Measurements from ENCODE around the gene GUCY2D. TPM values are rescaled to one million over a fixed set of nuclear protein-coding genes. Genes with fewer than 3 reads are reported as not detected.
A peak's percentile ranks its signal among the peaks of the same experiment; 100 is the strongest.
"Not testable (repeated sequence)": the region's sequence is repeated elsewhere in the genome, so short reads cannot be mapped to it uniquely, and the experiment has no call there.

The GUCY2D gene
- total RNA-seq = not detected
- long read RNA-seq = 0 reads

DNA sequence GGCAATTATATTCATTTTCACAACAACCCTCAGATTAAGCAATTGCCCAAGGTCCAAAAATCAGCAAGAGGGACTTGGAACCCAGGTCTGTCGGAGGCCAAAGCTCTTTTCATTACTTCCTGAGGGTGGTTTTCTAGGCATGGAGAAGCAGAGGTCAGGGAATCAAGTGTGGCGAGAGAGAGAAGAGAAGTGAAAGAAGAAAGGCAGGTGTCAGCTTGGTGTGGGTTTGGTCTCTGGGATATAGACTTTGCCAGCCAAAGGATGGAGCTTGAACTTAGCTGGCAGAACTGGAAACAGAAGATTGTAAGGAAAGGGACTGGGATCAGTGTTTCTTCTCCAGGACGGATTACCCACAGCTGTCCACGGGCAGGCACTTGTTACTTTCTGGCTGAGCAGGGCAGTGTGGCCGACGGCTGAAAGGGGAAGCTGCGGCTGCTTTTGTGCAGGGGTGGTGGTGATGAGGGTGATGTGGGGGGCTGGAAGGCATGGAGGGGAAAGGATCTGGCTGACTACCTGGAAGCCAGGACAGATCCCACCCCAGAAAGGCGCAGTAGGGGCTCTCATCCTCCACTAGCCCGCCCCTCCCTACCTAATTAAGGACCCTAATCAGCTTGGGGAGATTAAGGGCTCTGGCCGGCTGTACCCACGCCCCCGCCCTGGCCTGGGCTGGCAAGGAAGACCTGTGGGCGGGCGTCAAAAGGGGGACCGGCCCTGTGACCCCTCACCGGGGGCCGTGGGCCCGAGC, at the start of gene GUCY2D:
Gene GUCY2D, plus strand, starts transcription at position 640 of the 745 bp plus-strand sequence. CDS start 433 bp downstream, outside the sequence.
- DNase-seq (no peak), ATAC-seq (no peak)
- intact Hi-C loops (cut with micrococcal nuclease) = no loop called here

DNA sequence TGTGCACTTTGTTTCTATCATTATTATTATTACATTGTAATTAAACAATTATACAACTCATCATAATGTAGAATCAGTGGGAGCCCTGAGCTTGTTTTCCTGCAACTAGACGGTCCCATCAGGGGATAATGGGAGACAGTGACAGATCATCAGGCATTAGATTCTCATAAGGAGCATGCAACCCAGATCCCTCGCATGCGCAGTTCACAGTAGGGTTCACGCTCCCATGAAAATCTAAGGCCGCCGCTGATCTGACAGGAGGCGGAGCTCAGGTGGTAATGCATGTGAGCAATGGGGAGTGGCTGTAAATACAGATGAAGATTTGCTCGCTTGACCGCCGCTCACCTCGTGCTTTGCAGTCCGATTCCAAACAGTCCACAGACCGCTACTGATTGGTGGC, 49.1 kb upstream of the GUCY2D start:
- DNase-seq; ATAC-seq; intact Hi-C loops (cut with micrococcal nuclease): not testable (repeated sequence)

DNA sequence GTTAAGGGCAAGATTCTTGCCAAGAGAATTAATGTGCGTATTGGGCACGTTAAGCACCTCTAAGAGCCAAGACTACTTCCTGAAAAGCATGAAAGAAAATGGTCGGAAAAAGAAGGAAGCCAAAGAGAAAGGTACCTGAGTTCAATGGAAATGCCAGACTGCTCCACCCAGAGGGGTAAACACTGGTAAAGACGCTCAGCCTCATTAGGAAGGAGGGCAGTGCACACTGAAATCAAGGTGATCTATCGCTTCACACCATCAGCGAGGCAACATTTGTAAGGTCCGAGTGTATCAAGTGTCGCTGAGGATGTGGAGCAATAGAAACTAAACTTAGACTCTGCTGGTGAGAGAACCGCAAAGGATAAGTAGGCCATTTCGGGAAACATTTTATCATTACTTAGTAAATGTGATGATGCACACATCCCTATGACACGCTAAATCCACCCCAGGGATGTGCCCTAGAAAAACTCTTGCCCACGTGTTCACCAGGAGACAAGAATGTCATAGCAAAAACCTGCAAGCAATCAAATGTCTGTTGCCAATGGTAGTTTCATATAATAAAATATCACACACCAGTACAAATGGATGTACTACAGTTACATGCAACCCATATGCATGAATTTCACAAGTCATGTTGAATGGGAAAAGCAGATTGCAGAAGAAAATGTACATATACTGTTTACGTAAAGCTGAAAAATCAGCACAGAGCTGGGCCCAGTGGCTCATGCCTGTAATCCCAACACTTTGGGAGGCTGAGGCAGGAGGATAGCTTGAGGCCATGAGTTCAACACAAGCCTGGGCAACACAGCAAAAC, 46.8 kb upstream of the GUCY2D start:
- intact Hi-C loops (cut with micrococcal nuclease) = no loop called here
- DNase-seq (no peak), ATAC-seq (peak; percentile 79)

DNA sequence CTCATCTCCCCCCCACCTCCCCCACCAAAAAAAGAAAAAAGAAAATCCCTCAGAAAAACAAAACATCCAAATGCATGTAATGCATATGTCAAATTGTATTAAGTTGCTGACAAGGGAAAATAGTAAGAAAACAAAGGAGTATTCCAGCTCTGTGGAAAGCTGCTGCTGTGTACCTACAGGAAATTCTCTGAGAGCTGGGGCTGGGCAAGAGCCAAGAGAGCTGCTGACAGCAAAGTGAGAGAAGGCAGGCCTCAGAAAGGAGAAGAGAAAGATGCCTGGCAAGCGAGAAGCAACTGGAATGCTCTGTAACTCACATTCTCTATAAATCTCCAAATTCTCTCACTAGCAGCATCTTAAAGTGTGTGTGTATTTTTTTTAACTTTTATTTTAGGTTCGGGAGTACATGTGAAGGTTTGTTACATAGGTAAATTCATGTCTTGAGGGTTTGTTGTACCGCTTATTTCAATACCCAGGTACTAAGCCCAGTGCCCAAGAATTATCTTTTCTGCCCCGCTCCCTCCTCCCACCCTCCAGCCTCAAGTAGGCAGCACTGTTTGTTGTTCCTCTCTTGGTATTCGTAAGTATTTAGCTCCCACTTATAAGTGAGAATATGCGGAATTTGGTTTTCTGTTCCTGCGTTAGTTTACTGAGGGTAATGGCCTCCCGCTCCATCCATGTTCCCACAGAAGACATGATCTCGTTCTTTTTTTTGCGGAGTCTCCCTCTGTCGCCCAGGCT, 46.0 kb upstream of the GUCY2D start:
- ATAC-seq (peak; percentile 97), DNase-seq (peak; percentile 83)
- intact Hi-C loops (cut with micrococcal nuclease) = no loop called here

DNA sequence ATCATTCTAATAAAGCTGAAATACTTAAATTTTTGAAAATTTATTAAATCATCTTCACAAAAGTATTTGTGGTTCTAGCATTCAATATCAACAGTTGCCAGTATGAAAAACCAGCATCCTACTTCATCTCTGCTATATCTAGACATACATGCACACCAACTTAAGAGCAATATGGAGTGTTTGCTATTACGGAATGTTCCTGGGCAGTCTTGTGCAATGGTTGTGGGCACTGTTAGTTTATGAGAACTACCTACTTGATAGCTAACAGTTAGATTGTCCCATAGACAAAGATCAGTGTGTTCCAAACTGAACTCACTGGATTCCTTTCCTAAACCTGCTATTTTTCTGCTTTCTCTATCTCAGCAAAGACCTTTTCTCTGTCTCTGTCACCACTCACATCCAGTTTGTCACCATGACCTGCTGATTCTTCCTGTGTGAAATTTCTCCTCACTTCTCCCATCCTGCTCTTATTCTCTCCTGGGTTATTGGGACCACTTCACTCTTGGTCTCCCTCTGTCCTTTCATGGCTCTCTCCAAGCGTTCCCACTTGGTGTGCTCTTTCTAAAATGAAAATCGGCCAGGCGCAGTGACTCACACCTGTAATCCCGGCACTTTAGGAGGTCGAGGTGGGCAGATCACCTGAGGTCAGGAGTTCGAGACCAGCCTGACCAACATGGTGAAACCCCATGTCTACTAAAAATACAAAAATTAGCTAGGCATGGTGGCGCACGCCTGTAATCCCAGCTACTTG, 42.7 kb upstream of the GUCY2D start:
- intact Hi-C loops (cut with micrococcal nuclease) = no loop called here
- no peak for ATAC-seq
- no peak for DNase-seq

DNA sequence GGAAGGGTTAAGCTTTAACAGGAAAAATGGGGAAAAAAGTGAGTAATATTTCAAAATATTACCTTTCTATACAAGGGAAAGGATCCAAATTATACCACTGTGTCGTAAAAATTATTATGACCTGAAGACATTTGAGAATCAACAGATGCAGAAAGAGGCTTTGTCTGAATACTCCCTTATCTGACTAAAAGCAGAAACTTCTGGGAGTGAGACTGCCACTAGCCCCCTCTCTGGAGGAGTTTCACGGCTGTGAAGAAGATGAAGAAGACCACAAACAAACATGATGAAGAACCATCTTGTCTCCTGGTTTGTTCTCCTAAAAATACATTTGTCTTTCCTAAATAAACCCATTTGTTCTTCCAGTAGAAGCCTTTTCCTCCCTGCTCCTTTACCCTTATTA, 41.0 kb upstream of the GUCY2D start:
- ATAC-seq (no peak), DNase-seq (no peak)
- intact Hi-C loops (cut with micrococcal nuclease) = no loop called here

DNA sequence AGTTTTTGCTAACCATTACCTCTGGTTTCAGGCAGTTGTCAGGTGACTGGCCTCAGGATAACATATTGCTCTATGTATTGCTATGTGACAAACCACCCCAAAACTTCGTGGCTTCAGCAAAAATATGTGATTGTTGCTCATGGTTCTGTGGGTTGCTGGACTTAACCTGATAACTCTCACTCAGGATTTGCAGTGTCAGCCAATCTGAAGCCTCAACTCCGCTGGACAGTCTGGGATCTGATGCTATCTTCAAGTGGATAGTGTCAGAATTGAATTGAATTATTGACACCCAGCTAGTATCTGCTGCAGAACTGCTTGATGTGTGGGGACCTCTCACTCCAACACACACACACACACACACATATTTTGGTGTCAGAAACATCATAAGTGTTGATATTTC, 34.7 kb upstream of the GUCY2D start:
- no peak for ATAC-seq
- no peak for DNase-seq
- intact Hi-C loops (cut with micrococcal nuclease) = no loop called here

DNA sequence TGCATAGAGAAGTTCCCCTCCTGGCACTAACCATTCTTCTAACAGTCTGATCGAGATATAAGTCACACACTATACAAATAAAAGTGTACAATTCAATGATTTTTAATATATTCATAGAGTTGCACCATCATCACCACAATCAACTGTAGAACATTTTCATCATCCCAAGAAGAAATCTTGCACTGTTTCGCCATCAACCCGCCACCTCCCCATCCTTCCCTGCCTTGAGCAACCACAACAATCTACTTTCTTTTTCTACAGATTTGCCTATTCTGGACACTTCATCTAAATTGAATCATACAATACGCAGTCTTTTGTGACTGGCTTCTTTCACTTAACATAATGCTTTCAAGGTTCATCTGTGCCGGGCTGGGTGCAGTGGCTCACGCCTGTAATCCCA, 33.0 kb upstream of the GUCY2D start:
- no peak for ATAC-seq

DNA sequence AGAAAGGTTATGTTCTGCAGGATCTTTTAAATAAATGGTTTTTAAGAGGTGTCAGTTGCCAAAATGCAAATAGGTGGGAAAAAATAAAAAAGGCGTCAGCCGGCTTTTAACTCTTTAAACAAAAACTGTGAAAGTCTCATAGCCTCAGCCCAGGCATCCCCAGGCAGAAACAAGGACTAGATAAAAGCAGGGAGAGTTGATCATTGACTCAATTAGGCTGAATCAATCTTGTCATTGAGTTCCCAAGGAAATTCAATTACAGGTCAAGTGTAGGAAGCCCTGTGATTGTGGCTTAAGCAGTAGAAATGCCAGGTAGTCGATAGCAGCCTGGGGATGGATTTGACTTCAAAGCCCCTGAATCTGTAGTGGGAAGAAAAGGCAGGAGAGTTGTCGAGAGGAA, 30.8 kb upstream of the GUCY2D start:
- intact Hi-C loops (cut with micrococcal nuclease) = no loop called here
- DNase-seq (no peak), ATAC-seq (no peak)

More for the DNA sequence above, 33.0 kb upstream of the GUCY2D start:
- no peak for DNase-seq
- intact Hi-C loops (cut with micrococcal nuclease) = no loop called here

DNA sequence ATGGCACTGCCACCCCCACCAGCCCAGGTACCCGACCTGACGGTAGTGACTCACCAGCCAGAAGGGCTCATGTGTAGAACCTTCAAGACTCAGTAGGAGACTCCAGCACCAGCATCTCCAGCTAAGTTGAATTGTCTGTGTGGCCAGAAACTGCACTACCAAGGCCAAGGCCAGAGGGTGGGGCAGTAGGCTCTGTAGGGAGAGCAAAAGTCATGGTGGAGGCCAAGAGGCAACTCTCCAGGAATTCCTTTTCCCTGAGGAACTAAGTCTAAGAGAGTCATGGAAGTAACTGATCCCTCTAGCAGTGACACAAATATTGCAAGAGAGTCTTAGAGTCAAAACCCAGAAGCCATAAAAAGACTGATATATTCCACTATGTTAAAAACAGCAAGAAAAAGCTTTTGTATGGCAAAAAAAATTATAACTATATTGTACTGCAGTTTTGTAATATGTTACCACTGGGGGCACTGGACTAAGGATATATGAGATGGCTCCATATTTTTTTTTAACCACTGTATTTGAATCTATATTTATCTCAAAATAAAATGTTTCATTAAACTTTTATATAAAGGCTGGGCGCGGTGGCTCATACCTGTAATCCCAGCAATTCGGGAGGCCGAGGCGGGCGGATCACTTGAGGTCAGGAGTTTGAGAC, 30.2 kb upstream of the GUCY2D start:
- peak; percentile 33 for ATAC-seq
- intact Hi-C loops (cut with micrococcal nuclease) = no loop called here
- no peak for DNase-seq

DNA sequence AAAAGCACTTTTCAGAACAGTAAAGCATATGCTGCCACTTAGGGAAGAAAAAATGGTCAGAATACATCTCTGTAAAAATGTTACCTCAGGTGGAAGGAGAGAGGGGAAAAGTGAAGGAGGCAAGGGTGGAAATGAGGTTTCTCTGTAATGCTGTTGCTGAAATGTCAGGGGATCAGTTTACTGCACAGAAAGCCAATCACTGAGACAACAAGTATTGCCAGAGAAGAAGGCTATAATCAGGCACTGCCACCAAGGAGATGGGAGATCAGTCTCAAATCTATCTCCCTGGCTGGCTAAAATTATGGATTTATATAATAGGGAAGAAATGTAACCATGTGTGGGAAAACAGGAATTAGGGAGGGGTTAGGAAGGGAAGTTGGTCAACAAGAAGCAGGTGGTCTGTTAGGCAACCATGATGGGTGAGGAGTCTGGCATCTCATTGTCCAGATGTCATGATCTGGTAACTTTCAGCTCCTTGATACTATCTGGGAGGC, 27.7 kb upstream of the GUCY2D start:
- intact Hi-C loops (cut with micrococcal nuclease) = no loop called here
- ATAC-seq (no peak), DNase-seq (no peak)

DNA sequence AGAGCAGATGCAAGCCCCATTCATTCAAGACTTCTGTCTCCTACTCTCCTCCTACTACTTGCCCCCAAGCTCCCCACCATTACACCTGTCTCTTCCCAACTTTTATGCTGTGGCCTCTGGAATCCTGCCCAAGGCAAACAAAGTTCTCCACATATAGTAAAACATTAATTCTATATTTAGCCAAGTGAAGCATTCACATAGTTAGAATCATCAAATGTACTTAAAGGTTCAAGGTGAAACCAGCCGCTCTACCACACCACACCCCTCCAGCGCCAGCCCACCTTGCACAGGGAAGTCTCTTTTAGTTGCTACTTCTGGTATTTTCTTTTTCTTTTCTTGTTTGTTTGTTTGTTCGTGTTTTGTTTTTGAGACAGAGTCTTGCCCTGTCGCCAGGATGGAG, 25.4 kb upstream of the GUCY2D start:
- intact Hi-C loops (cut with micrococcal nuclease) = no loop called here
- no peak for ATAC-seq
- DNase-seq = no peak

DNA sequence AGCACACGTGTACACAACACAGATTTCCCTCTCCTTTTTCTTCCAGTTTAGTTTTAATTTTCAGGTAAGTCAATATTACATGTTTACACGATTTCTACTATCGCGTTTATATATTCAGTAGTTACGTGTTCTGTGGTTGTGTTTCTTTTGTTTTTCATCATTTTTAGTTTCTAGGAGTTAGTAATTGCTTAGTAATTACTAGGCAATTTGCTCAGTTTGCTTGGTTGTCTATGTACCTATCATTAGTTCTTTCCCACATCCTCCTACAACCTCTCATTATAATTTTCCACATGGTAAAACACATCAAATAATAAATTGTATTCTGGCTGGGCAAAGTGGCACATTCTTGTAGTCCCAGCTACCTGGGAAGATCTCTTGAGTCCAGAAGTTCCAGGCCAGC, 24.6 kb upstream of the GUCY2D start:
- intact Hi-C loops (cut with micrococcal nuclease) = no loop called here
- ATAC-seq (no peak), DNase-seq (no peak)

DNA sequence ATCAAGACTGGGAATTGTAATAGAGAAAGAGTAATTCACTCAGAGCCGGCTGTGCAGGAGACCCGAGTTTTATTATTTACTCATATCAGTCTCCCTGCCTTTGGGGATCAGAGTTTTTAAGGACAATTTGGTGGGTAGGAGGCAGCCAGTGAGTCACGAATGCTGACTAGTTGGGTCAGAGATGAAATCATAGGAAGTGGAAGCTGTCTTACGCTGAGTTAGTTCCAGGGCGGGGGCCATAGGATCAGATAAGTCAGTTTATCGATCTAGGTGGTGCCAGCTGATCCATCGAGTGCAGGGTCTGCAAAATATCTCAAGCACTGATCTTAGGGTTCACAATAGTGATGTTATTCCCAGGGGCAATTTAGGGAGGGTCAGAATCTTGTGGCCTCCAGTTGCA, 20.2 kb upstream of the GUCY2D start:
- no peak for DNase-seq
- intact Hi-C loops (cut with micrococcal nuclease) = loop anchor here (10.0 kb wide), 1 partner anchor 73 kb away; no protein-coding TSS in a partner anchor
- no peak for ATAC-seq

DNA sequence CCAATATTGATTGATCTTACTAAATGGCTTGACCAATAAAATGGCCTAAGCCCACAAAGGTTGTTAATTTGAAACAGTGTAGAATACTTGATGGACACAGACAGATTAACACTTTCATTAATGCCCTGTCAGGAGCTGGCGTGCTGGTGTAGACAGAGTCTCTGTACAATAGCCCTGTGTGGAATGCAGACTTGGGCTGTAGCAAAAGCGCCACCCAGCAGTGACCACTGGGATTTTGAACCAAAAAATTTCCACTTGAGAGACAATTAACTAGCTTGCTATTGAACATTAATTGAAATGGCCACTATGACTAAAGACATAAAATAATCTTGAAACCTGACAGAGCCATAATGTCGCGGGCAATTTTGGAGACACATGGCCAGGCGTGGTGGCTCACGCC, 19.7 kb upstream of the GUCY2D start:
- intact Hi-C loops (cut with micrococcal nuclease) = loop anchor here (10.0 kb wide), 1 partner anchor 72 kb away; no protein-coding TSS in a partner anchor
- ATAC-seq (no peak), DNase-seq (no peak)

DNA sequence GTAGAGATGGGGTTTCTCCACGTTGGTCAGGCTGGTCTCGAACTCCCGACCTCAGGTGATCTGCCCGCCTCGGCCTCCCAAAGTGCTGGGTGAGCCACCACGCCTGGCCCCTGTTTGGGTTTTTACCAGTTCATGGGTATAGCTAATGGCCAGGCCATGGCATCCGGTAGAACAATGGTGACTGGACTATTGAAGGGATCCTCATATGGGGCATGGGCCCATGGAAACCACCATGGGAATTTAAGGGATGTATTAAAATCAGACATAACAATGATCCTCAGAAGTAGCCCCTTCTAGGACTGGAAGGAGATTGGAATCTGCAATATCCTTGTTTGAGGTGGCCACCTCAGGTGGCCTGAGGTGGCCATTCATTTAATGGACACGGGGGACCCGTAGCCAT, 17.5 kb upstream of the GUCY2D start:
- DNase-seq (no peak), ATAC-seq (no peak)
- intact Hi-C loops (cut with micrococcal nuclease) = loop anchor here (10.0 kb wide), 1 partner anchor 70 kb away; no protein-coding TSS in a partner anchor

DNA sequence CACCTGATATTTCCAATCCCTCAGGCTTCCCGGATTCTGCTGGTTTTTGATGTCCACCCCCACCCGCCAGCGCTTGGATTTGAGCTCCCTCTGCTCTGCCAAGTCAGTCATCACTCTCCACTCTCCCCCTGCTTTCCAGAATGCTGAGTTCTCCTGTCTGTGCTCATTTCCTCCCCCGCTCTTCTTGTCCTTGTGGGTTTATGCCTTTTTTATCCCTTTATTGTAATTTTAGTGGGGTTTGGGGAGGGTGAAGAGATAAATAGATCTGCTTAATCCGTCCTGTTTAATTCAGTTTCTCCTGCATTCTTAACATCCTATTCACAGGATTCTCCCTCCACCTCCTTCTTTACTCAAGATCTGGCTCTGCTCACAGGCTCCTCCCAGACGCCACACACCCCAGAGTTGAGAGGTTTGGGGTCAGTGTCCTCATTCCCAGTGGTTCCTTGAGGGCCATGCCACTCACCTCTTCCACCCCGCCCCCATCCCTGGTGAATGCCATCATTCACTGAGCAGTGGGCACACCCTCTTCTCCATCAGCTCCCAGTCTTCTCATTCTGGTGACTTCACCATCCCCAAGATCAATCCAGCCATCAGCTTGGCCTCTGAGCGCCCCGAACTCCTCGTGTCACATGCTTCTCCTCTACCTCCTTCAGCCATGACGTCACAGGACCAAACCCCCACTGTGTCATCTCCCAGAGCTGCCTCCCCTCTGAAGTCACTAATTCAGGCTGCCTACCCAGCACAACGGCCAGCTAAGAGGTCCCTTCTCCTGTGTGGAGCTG, 15.1 kb upstream of the GUCY2D start:
- ATAC-seq (no peak), DNase-seq (no peak)
- intact Hi-C loops (cut with micrococcal nuclease) = loop anchor here (10.0 kb wide), 1 partner anchor 67 kb away; no protein-coding TSS in a partner anchor

Measured in left ventricle myocardium superior (tissue), 1 donor.